SK-N-SH treated with all-trans-retinoic acid at 6 μM for 48 hours (cell line): ENCODE data around the gene TSC22D1.

Source experiments
- ATAC-seq: fragments of 200-7000 bp; cut with Tn5 transposase; 3 replicates; pipeline ENCODE4 v1.9.1; 2020; ENCODE audit warnings: mild to moderate bottlenecking, moderate library complexity
- ARNTL ChIP-seq: fragments of 450-650 bp; formaldehyde crosslinking; IDR thresholded peaks from 2 replicates; pipeline ENCODE4 v1.5.0; 2020; ENCODE audit warnings: low read depth, mild to moderate bottlenecking, moderate library complexity, borderline replicate concordance
- BACH2 ChIP-seq: fragments of 250-450 bp; sonication (Bioruptor Pico); IDR thresholded peaks from 2 replicates; pipeline ENCODE4 v1.9.0; 2021; ENCODE audit warnings: mild to moderate bottlenecking, borderline replicate concordance
- CSDC2 ChIP-seq: fragments of 250-450 bp; sonication (Bioruptor Pico); IDR thresholded peaks from 2 replicates; pipeline ENCODE4 v1.5.0; 2020; ENCODE audit warnings: mild to moderate bottlenecking, moderate library complexity
- ESRRG ChIP-seq: fragments of 250-450 bp; sonication (Bioruptor Pico); IDR thresholded peaks from 2 replicates; pipeline ENCODE4 v1.6.1; 2021; ENCODE audit warnings: mild to moderate bottlenecking
- GLIS3 ChIP-seq: fragments of 250-450 bp; sonication (Bioruptor Pico); IDR thresholded peaks from 2 replicates; pipeline ENCODE4 v1.5.0; 2020; ENCODE audit warnings: mild to moderate bottlenecking, moderate library complexity
- ISL1 ChIP-seq: fragments of 250-450 bp; sonication (Bioruptor Pico); IDR thresholded peaks from 2 replicates; pipeline ENCODE4 v2.1.2; 2022; ENCODE audit warnings: mild to moderate bottlenecking, moderate library complexity
- OSR1 ChIP-seq: fragments of 250-450 bp; sonication (Bioruptor Pico); IDR thresholded peaks from 2 replicates; pipeline ENCODE4 v1.8.0; 2022; ENCODE audit warnings: moderate library complexity, mild to moderate bottlenecking, inconsistent platforms
- PPARA ChIP-seq: fragments of 250-450 bp; sonication (Bioruptor Pico); IDR thresholded peaks from 2 replicates; pipeline ENCODE4 v1.5.0; 2020; ENCODE audit warnings: mild to moderate bottlenecking, borderline replicate concordance
- RARB ChIP-seq: fragments of 250-450 bp; sonication (Bioruptor Pico); IDR thresholded peaks from 2 replicates; pipeline ENCODE4 v1.8.0; 2021; ENCODE audit warnings: mild to moderate bottlenecking, moderate library complexity
- SNAI2 ChIP-seq: fragments of 250-450 bp; sonication (Bioruptor Pico); IDR thresholded peaks from 2 replicates; pipeline ENCODE4 v1.5.0; 2020; ENCODE audit warnings: mild to moderate bottlenecking, moderate library complexity
- TCF4 ChIP-seq: fragments of 250-450 bp; sonication (Bioruptor Pico); IDR thresholded peaks from 2 replicates; pipeline ENCODE4 v1.8.0; 2021; ENCODE audit warnings: mild to moderate bottlenecking, moderate library complexity, borderline replicate concordance
- ZC3H10 ChIP-seq: fragments of 250-450 bp; sonication (Bioruptor Pico); IDR thresholded peaks from 2 replicates; pipeline ENCODE4 v1.5.1; 2021; ENCODE audit warnings: mild to moderate bottlenecking, moderate library complexity
- ZFP3 ChIP-seq: fragments of 250-450 bp; sonication (Bioruptor Pico); IDR thresholded peaks from 2 replicates; pipeline ENCODE4 v1.5.0; 2020; ENCODE audit warnings: mild to moderate bottlenecking, moderate library complexity
- ZNF565 ChIP-seq: fragments of 450-650 bp; formaldehyde crosslinking; conservative IDR thresholded peaks from 2 replicates; pipeline ENCODE4 v1.5.0; 2020; ENCODE audit warnings: low read depth, mild to moderate bottlenecking, moderate library complexity
- ZNF70 ChIP-seq: fragments of 450-650 bp; formaldehyde crosslinking; IDR thresholded peaks from 2 replicates; pipeline ENCODE4 v1.5.0; 2020; ENCODE audit warnings: mild to moderate bottlenecking, moderate library complexity
- TF ChIP-seq, protein P1 (sequence below): fragments of 250-450 bp; sonication (Bioruptor Pico); IDR thresholded peaks from 2 replicates; pipeline ENCODE4 v1.5.1; 2020; ENCODE audit warnings: low read depth, mild to moderate bottlenecking, moderate library complexity
- TF ChIP-seq, protein P2 (sequence below): fragments of 250-450 bp; sonication (Bioruptor Pico); IDR thresholded peaks from 2 replicates; pipeline ENCODE4 v1.8.0; 2021; ENCODE audit warnings: low read depth, mild to moderate bottlenecking, moderate library complexity, borderline replicate concordance
- TF ChIP-seq, protein P3 (sequence below): fragments of 250-450 bp; sonication (Bioruptor Pico); IDR thresholded peaks from 2 replicates; pipeline ENCODE4 v1.8.0; 2020; ENCODE audit warnings: mild to moderate bottlenecking, moderate library complexity, borderline replicate concordance
- TF ChIP-seq, protein P4 (sequence below): fragments of 250-450 bp; sonication (Bioruptor Pico); IDR thresholded peaks from 2 replicates; pipeline ENCODE4 v1.5.1; 2021; ENCODE audit warnings: mild to moderate bottlenecking, moderate library complexity

TSC22D1 gene

GRCh38 chr13:44540761-44541434 lies 35.2 kb downstream of the TSC22D1 start:
- peak; percentile 58 for ATAC-seq

GRCh38 chr13:44537248-44537647 lies 38.9 kb downstream of the TSC22D1 start:
- ATAC-seq, result no peak

More at GRCh38 chr13:44540761-44541434, 35.2 kb downstream of the TSC22D1 start:
- TF ChIP-seq BACH2 (CRISPR knock-in tag), result no peak
- peak; percentile 46; the same call in 1 of the 2 replicates for TF ChIP-seq ISL1 (CRISPR knock-in tag)
- no peak for TF ChIP-seq ESRRG (CRISPR knock-in tag)
- TF ChIP-seq, protein P1, sequence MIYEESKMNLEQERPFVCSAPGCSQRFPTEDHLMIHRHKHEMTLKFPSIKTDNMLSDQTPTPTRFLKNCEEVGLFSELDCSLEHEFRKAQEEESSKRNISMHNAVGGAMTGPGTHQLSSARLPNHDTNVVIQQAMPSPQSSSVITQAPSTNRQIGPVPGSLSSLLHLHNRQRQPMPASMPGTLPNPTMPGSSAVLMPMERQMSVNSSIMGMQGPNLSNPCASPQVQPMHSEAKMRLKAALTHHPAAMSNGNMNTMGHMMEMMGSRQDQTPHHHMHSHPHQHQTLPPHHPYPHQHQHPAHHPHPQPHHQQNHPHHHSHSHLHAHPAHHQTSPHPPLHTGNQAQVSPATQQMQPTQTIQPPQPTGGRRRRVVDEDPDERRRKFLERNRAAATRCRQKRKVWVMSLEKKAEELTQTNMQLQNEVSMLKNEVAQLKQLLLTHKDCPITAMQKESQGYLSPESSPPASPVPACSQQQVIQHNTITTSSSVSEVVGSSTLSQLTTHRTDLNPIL (CRISPR knock-in tag), result no peak

DNA sequence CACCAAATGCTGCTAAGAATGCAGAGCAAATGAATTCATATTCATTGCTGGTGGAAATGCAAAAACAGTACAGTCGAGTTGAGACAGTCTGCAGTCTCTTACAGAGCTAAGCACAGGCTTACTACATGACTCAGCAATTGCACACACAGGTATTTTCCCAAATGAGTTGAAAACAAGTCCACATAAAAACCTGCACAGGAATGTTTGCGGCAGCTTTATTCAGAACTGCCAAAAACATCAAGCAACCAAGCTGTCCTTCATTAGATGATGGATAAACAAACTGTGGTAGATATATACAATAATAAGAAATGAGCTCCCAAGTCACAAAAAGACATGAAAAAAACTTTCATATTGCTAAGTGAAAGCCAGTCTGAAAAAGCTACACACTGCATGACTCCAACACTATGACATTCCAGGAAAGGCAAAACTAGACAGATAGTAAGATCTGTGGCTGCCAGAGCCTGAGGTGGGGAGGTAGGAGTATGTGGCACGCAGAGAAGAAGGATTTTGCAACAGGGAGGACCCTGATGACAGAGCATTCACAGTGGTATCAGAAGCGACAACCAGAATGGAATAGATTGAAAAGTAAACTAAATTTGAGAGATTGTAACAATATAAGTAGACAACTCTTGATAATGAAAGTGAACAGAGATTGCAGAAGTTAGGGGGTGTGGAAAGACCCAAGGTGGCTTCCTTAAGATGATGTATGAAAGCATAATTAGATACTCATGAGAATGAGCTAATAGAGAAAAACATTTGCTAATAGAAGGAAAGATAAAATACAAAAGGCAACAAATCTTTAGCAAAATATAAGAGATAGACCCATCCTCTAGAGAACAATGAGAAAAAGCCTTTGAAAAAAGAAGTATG lies 52.7 kb downstream of the TSC22D1 start:
- peak; percentile 84 for ATAC-seq
- no peak for TF ChIP-seq ZC3H10 (CRISPR knock-in tag)
- TF ChIP-seq ZFP3 (CRISPR knock-in tag), result peak; percentile 67; the same call in 1 of the 2 replicates
- TF ChIP-seq RARB, result no peak
- no peak for TF ChIP-seq ZNF565 (CRISPR knock-in tag)
- TF ChIP-seq, protein P2, sequence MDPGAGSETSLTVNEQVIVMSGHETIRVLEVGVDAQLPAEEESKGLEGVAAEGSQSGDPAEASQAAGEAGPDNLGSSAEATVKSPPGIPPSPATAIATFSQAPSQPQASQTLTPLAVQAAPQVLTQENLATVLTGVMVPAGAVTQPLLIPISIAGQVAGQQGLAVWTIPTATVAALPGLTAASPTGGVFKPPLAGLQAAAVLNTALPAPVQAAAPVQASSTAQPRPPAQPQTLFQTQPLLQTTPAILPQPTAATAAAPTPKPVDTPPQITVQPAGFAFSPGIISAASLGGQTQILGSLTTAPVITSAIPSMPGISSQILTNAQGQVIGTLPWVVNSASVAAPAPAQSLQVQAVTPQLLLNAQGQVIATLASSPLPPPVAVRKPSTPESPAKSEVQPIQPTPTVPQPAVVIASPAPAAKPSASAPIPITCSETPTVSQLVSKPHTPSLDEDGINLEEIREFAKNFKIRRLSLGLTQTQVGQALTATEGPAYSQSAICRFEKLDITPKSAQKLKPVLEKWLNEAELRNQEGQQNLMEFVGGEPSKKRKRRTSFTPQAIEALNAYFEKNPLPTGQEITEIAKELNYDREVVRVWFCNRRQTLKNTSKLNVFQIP, result no peak

More at GRCh38 chr13:44537248-44537647, 38.9 kb downstream of the TSC22D1 start:
- TF ChIP-seq ISL1 (CRISPR knock-in tag), result no peak
- no peak for TF ChIP-seq PPARA
- TF ChIP-seq TCF4 (CRISPR knock-in tag), result no peak
- no peak for TF ChIP-seq ZNF70 (CRISPR knock-in tag)
- no peak for TF ChIP-seq SNAI2 (CRISPR knock-in tag)
- TF ChIP-seq ZC3H10 (CRISPR knock-in tag), result no peak
- TF ChIP-seq, protein P3, sequence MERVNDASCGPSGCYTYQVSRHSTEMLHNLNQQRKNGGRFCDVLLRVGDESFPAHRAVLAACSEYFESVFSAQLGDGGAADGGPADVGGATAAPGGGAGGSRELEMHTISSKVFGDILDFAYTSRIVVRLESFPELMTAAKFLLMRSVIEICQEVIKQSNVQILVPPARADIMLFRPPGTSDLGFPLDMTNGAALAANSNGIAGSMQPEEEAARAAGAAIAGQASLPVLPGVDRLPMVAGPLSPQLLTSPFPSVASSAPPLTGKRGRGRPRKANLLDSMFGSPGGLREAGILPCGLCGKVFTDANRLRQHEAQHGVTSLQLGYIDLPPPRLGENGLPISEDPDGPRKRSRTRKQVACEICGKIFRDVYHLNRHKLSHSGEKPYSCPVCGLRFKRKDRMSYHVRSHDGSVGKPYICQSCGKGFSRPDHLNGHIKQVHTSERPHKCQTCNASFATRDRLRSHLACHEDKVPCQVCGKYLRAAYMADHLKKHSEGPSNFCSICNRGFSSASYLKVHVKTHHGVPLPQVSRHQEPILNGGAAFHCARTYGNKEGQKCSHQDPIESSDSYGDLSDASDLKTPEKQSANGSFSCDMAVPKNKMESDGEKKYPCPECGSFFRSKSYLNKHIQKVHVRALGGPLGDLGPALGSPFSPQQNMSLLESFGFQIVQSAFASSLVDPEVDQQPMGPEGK (CRISPR knock-in tag), result no peak

- no peak for TF ChIP-seq OSR1 (CRISPR knock-in tag)
- TF ChIP-seq CSDC2 (CRISPR knock-in tag), result no peak
- TF ChIP-seq ZC3H10 (CRISPR knock-in tag), result no peak
- TF ChIP-seq, protein P2, result no peak
- TF ChIP-seq, protein P4, sequence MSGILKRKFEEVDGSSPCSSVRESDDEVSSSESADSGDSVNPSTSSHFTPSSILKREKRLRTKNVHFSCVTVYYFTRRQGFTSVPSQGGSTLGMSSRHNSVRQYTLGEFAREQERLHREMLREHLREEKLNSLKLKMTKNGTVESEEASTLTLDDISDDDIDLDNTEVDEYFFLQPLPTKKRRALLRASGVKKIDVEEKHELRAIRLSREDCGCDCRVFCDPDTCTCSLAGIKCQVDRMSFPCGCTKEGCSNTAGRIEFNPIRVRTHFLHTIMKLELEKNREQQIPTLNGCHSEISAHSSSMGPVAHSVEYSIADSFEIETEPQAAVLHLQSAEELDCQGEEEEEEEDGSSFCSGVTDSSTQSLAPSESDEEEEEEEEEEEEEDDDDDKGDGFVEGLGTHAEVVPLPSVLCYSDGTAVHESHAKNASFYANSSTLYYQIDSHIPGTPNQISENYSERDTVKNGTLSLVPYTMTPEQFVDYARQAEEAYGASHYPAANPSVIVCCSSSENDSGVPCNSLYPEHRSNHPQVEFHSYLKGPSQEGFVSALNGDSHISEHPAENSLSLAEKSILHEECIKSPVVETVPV (CRISPR knock-in tag), result no peak
- TF ChIP-seq, protein P1 (CRISPR knock-in tag), result no peak
- TF ChIP-seq, protein P3 (CRISPR knock-in tag), result no peak
- TF ChIP-seq ESRRG (CRISPR knock-in tag), result no peak
- TF ChIP-seq GLIS3 (CRISPR knock-in tag), result no peak
- no peak for TF ChIP-seq ARNTL
- no peak for TF ChIP-seq RARB
- no peak for ATAC-seq
Observed at GRCh38 chr13:44519642-44520041, 56.5 kb downstream of the TSC22D1 start.
